C4-2B (cell line): Measurements from ENCODE around the gene DOCK11.

ENCODE experiments used
- H3K27ac ChIP-seq: fragments of 450-650 bp; 2 replicates; pipeline ENCODE4 v1.5.1; 2017
- ZFX ChIP-seq: fragments of 450-650 bp; IDR thresholded peaks from 2 replicates; pipeline ENCODE4 v1.6.1; 2017
- TF ChIP-seq, protein P1 (sequence below): fragments of 450-650 bp; conservative IDR thresholded peaks from 2 replicates; pipeline ENCODE4 v1.5.1; 2017; ENCODE audit warnings: mild to moderate bottlenecking

The DOCK11 gene

DNA sequence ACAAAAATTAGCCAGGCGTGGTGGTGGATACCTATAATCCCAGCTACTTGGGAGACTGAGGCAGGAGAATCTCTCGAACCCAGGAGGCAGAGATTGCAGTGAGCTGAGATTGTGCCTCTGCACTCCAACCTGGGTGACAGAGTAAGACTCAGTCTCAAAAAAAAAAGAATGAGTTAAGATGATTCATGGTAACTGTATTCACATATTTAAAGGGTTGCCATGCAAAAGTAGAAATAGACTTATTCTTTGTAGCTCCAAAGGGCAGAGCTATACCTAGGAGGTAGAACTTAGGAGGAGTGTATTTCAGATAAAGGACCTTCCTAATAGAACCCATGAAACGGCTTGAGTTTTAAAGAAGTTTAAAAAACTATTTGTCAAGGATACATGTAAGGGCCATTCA lies 127.4 kb downstream of the DOCK11 start:
- no peak for TF ChIP-seq ZFX
- TF ChIP-seq, protein P1, sequence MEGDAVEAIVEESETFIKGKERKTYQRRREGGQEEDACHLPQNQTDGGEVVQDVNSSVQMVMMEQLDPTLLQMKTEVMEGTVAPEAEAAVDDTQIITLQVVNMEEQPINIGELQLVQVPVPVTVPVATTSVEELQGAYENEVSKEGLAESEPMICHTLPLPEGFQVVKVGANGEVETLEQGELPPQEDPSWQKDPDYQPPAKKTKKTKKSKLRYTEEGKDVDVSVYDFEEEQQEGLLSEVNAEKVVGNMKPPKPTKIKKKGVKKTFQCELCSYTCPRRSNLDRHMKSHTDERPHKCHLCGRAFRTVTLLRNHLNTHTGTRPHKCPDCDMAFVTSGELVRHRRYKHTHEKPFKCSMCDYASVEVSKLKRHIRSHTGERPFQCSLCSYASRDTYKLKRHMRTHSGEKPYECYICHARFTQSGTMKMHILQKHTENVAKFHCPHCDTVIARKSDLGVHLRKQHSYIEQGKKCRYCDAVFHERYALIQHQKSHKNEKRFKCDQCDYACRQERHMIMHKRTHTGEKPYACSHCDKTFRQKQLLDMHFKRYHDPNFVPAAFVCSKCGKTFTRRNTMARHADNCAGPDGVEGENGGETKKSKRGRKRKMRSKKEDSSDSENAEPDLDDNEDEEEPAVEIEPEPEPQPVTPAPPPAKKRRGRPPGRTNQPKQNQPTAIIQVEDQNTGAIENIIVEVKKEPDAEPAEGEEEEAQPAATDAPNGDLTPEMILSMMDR = no peak
- H3K27ac ChIP-seq = no peak overlapping the region

DNA sequence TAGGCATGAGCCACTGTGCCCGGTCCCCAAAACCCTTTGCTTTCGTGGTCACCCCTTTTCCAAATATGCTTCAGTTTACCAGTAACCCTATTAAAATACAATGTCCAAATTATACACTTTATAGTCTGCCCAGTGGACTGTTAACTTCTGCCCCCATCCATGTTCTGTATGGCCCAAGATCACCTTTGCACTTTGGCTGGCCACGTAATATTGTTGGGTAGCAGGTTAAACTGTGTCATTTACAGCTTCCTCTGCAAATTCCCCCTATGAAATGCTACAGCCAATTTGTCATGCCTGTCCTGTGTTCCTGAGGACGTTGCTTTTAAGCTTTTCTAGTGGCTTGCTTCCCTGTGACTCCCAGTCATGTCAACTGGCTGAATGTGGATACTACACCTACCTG lies 130.7 kb downstream of the DOCK11 start:
- H3K27ac ChIP-seq = no peak overlapping the region
- no peak for TF ChIP-seq ZFX
- TF ChIP-seq, protein P1 = no peak

DNA sequence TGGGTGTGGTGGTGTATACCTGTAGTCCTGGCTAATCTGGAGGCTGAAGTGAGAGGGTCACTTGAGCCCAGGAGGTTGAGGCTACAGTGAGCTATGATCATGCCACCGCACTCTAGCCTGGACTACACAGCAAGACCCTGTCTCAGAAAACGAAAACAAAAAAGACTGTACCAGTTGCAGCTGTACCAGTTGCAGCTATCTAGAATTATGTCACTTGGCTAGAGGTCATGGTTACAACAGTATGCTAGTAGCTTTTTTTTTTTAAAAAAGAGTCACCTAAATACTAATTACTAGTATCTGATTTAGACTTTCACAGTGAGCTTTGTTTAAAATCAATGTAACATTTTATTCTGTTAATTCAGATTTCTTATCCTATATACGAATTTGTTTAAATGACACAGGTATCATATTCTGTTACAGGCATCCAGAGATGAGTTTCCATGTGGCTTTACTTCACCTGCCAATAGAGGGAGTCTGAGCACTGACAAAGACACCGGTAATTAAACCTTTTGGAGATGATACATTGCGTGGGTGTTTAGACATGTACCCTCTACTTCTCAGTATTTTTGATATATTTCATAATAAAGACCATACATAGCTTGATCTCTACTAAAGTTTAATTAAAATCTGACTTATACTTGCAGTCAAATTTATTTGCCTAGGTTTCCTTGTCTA lies 131.6 kb downstream of the DOCK11 start:
- no peak for TF ChIP-seq ZFX
- TF ChIP-seq, protein P1 = peak; percentile 70
- no peak overlapping the region for H3K27ac ChIP-seq

DNA sequence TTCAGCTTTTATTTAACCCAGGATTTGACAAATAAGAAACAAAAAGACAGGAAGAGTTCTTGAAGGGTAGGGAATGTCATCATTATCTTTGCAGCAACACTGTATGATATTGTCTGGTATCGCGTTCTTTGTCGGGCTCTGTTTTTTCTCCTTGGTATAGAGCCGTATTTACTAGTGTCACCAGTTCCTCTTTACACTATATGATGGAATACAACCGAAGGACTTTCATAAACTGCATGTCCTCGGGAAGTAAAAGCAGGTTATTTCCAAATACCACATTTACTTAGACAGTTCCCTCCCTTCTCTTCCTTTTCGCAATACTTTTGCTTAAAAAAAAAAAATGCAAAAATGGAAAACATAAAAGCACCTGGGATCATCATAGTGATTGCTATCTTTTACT lies 135.2 kb downstream of the DOCK11 start:
- no peak for TF ChIP-seq ZFX
- TF ChIP-seq, protein P1 = no peak
- H3K27ac ChIP-seq = no peak overlapping the region

DNA sequence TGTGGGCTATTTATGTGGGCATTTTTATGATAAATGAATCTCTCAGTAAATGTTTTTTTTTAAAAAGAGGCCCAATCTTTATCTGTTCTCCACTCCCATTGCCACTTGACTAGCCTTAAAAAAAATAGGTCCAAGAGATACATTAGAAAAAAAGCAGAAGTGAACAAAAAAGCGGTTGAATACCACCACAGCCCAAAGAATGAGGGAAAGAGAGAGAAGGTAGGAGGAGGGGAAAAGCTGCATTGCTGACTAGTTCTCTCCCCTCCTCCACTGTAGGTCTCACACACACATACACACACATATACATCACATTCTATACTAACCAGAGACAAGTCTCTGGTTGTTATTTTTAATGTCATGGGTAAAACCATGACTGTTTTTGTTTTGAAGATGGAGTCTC lies 136.0 kb downstream of the DOCK11 start:
- no peak overlapping the region for H3K27ac ChIP-seq
- TF ChIP-seq, protein P1 = no peak
- no peak for TF ChIP-seq ZFX

DNA sequence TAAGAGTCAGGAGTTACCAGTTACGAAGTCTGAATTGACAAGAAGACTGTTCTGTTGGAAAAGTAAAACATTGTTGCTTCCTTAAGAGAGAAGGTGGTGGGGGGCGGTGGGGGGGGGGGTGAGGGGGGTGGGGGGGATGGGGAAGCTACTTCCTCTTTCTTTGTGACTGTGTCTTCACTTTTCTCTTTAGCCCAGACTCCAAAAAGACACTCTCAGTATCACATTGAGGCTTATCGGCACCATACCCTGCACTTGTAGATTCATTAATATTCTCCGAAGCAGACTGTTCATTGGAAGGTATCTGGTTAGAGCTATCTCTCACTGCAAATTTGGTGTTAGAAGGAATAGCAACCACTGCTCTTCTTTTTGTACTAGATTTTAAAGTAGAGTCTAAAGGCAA lies 137.2 kb downstream of the DOCK11 start:
- H3K27ac ChIP-seq = no peak overlapping the region
- TF ChIP-seq, protein P1 = no peak
- no peak for TF ChIP-seq ZFX

DNA sequence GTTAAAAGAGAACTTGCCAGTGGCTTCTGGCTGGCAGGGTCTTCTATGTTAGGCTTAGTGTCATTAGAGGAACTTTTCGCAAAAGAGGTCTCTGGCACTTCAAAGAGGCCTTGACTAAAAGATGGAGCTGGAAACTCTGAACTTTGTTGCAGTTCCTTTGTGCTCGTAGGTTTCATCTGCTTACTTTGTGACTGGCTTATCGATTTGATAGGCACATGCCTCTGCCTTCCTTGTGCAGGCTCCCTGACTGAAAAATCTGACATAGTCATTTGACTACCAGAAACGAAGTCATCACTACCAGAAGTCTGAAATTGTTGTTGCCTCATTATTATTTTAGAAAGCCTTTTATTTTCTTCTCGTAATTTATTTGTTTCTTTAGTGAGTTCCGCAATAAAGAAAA lies 137.9 kb downstream of the DOCK11 start:
- TF ChIP-seq, protein P1 = no peak
- TF ChIP-seq ZFX = no peak

More for the DNA sequence above, 137.9 kb downstream of the DOCK11 start:
- H3K27ac ChIP-seq = no peak overlapping the region
